Loucy (cell line): ENCODE results near the gene PDPN.

ENCODE experiments used
- CTCF ChIP-seq: fragments of 200-600 bp; sonication (generic); conservative IDR thresholded peaks from 2 replicates; pipeline ENCODE4 v1.5.1; 2014; ENCODE audit warnings: mild to moderate bottlenecking, antibody characterized with exemption, low read length
- EZH2phosphoT487 ChIP-seq: fragments of 200-600 bp; IDR thresholded peaks from 2 replicates; pipeline ENCODE4 v1.6.1; 2018; ENCODE audit warnings: antibody characterized with exemption, mild to moderate bottlenecking, moderate library complexity, borderline replicate concordance

DNA sequence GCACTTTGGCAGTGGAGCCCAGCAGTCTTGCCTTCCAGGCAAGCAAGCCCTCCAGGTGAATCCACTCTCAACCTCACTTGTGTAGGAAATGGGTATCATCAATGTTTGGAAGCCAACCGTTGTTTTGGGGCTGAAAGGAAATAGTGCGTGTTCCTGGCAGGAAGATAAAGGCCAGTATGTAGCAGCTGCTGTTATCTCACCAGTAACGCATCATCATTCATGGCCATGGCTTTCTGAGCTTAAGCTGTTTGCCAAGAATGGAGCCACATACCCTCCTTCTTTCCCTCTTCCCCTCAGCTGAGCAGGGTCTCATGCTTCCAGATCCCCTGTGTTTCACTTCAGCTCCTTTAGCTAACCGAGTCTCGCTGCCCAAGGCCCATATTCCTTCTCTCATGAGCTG is 2.2 kb upstream of the PDPN start:
- TF ChIP-seq CTCF (no peak), EZH2phosphoT487 (no peak)
